Measurements from ENCODE around the gene ZFYVE16. TPM values are rescaled to one million over a fixed set of nuclear protein-coding genes. Genes with fewer than 3 reads are reported as not detected.

The ZFYVE16 gene
- total and polyA plus RNA-seq, 2 of the 13 experiments (the other 11 are each of a cell fraction or from before 2014, with no cell fraction given) = 9.3 to 33.3 TPM

DNA sequence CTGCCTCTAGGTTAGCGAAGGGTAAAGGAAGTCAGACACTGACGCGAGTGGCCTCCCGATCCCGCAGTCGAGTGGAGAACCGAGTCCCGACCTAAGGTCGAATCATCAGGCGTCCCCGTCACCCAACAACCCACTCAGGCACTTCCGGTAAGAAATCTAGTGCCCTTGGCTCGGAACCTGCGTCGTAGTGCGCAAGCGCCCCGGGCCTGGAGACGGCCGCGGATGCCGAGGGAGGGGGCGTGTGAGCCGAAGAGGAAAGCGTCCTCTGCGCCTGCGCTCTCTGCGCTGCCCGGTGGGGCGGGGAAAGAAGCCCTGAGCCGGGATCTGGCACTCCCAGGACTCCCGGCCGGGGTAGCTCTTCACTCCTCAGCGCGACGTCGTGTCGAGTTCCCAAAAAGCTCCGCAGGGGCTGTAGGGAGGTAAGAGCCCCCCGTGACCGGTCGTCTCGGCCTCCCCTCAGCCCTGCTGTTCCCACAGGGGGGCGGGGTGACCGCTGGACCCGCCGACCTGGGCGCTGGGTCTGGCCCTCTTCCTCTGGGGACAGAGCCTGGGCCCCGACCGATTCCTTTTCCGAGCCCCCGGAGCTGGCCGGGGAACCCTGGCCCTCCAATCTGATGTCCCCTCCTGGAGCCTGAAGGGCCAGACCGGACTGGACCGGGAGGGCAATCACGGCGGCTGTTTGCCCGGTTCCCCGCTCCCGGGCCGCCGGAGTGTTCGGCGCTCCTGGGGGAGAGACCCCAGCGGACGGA, at the start of gene ZFYVE16 (continued):
- TF ChIP-seq ZNF737 (CRISPR knock-in tag; IDR thresholded peaks at IDR 0.05; ENCODE audit: borderline replicate concordance) (no peak), PHF21A (CRISPR knock-in tag; IDR thresholded peaks at IDR 0.05) (peak; percentile 77), TRIM24 (CRISPR knock-in tag; IDR thresholded peaks at IDR 0.05) (no peak), KDM1A (CRISPR knock-in tag; IDR thresholded peaks at IDR 0.05) (no peak), RBM39 (IDR thresholded peaks at IDR 0.05; ENCODE audit: low read depth, low read length, poor library complexity, severe bottlenecking) (peak; percentile 66), ZNF562 (CRISPR knock-in tag; IDR thresholded peaks at IDR 0.05; ENCODE audit: borderline replicate concordance) (no peak)

DNA sequence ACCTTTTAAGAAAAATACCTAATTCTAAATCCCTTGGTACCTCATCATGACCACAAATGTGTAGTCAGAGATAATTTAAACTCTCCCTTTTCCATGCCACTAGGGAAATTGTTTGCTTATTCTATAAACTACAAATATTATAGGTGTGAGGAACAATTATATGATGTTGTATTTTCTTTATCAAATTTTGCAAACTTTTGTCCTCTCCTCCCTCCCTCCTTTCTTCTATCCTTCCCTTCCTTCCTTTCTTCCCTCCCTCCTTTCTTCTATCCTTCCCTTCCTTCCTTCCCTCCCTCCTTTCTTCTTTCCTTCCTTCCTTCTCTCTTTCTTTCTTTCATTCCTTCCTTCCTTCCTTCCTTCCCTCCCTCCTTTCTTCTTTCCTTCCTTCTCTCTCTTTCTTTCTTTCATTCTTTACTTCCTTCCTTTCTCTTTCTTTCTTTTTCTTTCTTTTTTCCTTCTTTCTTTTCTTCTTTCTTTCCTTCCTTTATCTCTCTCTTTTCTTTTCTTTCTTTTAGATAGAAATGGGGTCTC, 46.9 kb upstream of the ZFYVE16 start:
- FAIRE-seq = no peak
- H3K9me3 ChIP-seq (ENCODE audit: low read length) = no peaks in the 10 kb centered on the region

More for the DNA sequence above, 46.9 kb upstream of the ZFYVE16 start:
- Histone ChIP-seq H3K27me3 (ENCODE audit: control insufficient read depth in 1 of 2, insufficient read depth in 2 of 2, low read length in 2 of 2) (no peaks in the 10 kb centered on the region), H4K20me1 (ENCODE audit: insufficient read depth, low read length) (no peaks in the 10 kb centered on the region), H3K79me2 (ENCODE audit: insufficient read depth, low read length) (no peaks in the 10 kb centered on the region), H3K4me3 (replicated peaks in 1 of 3; ENCODE audit: insufficient read depth in 1 of 3, low read depth in 2 of 3, low read length in 3 of 3) (no peak overlapping the region), H3K9ac (ENCODE audit: insufficient read depth, low read depth, low read length) (no peak overlapping the region), H3K4me2 (ENCODE audit: low read depth, low read length) (no peak overlapping the region), H2AFZ (ENCODE audit: low read length) (no peak overlapping the region), H3K36me3 (replicated peaks in 1 of 2; ENCODE audit: control insufficient read depth in 1 of 2, insufficient read depth in 2 of 2, low read length in 2 of 2) (no peaks in the 10 kb centered on the region), H3K4me1 (ENCODE audit: insufficient read depth, low read length) (no peaks in the 10 kb centered on the region), H3K27ac (ENCODE audit: extremely low read length, insufficient read depth, low read length) (no peak overlapping the region)
- BruUV-seq (replicated peaks) = no TSS peak
- no peak for DNase-seq (ENCODE audit: low spot score)
- CTCF ChIA-PET (ENCODE audit: low intra/inter-chr PET ratio, low total read pairs) = no interaction called here
- TF ChIP-seq ZNF768 (CRISPR knock-in tag; IDR thresholded peaks at IDR 0.05) = no peak
- TF ChIP-seq, protein P1, sequence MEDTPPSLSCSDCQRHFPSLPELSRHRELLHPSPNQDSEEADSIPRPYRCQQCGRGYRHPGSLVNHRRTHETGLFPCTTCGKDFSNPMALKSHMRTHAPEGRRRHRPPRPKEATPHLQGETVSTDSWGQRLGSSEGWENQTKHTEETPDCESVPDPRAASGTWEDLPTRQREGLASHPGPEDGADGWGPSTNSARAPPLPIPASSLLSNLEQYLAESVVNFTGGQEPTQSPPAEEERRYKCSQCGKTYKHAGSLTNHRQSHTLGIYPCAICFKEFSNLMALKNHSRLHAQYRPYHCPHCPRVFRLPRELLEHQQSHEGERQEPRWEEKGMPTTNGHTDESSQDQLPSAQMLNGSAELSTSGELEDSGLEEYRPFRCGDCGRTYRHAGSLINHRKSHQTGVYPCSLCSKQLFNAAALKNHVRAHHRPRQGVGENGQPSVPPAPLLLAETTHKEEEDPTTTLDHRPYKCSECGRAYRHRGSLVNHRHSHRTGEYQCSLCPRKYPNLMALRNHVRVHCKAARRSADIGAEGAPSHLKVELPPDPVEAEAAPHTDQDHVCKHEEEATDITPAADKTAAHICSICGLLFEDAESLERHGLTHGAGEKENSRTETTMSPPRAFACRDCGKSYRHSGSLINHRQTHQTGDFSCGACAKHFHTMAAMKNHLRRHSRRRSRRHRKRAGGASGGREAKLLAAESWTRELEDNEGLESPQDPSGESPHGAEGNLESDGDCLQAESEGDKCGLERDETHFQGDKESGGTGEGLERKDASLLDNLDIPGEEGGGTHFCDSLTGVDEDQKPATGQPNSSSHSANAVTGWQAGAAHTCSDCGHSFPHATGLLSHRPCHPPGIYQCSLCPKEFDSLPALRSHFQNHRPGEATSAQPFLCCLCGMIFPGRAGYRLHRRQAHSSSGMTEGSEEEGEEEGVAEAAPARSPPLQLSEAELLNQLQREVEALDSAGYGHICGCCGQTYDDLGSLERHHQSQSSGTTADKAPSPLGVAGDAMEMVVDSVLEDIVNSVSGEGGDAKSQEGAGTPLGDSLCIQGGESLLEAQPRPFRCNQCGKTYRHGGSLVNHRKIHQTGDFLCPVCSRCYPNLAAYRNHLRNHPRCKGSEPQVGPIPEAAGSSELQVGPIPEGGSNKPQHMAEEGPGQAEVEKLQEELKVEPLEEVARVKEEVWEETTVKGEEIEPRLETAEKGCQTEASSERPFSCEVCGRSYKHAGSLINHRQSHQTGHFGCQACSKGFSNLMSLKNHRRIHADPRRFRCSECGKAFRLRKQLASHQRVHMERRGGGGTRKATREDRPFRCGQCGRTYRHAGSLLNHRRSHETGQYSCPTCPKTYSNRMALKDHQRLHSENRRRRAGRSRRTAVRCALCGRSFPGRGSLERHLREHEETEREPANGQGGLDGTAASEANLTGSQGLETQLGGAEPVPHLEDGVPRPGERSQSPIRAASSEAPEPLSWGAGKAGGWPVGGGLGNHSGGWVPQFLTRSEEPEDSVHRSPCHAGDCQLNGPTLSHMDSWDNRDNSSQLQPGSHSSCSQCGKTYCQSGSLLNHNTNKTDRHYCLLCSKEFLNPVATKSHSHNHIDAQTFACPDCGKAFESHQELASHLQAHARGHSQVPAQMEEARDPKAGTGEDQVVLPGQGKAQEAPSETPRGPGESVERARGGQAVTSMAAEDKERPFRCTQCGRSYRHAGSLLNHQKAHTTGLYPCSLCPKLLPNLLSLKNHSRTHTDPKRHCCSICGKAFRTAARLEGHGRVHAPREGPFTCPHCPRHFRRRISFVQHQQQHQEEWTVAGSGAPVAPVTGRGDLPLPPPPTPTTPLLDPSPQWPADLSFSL (CRISPR knock-in tag; IDR thresholded peaks at IDR 0.05) = no peak
- POLR2A ChIA-PET = no interaction called here
- ATAC-seq = no peak
- intact Hi-C loops (cut with micrococcal nuclease; ENCODE audit: unreplicated experiment) = no loop called here
- in situ Hi-C loops (cut with HindIII; ENCODE audit: extremely low pct_ligation_motif_present, low pct_unique_long_range_greater_than_20kb) = no loop called here
